H7 (cell line): ENCODE measurements around the gene NTN5. TPM values are rescaled to one million over a fixed set of nuclear protein-coding genes. Genes with fewer than 3 reads are reported as not detected.
A peak's percentile ranks its signal among the peaks of the same experiment; 100 is the strongest.
"Not testable (repeated sequence)": the region's sequence is repeated elsewhere in the genome, so short reads cannot be mapped to it uniquely, and the experiment has no call there.

Experiments used
- DNase-seq: peaks from one replicate; pipeline ENCODE4 v3.0.0; 2012
- H3K27me3 ChIP-seq: 2 replicates; pipeline ENCODE4 v1.6.0; 2011; ENCODE audit warnings: mild to moderate bottlenecking, low read length; ENCODE audit not compliant: control insufficient read depth, insufficient read depth
- H3K36me3 ChIP-seq: replicated peaks from 2 replicates; pipeline ENCODE4 v1.5.1; 2011; ENCODE audit warnings: low read length; ENCODE audit not compliant: control insufficient read depth, insufficient read depth
- H3K4me3 ChIP-seq: 2 replicates; pipeline ENCODE4 v1.5.1; 2011; ENCODE audit warnings: low read depth, mild to moderate bottlenecking, control low read depth, low read length, moderate library complexity; ENCODE audit not compliant: insufficient read depth
- total RNA-seq: library from RNA; depleted of rRNA; stranded (reverse); fragments of >200 nt; shearing (Covaris generic); gene quantifications from 2 replicates; pipeline ENCODE4 v1.2.3, GENCODE V29; 2014; rRNA removed

NTN5 gene
- 0.15 TPM in 1 of 2 replicates, not detected in the other for total RNA-seq

- Histone ChIP-seq H3K36me3 (no peaks in the 10 kb centered on the region), H3K4me3 (peak within 1 kb of the TSS; percentile 8; the same call in 1 of the 2 replicates), H3K27me3 (peaks cover 12% of the 10 kb centered on the region)
- peak; percentile 78 for DNase-seq
Measured at GRCh38 chr19:48672994-48673393, at the start of gene NTN5. Gene NTN5 (minus strand): TSS chr19:48673017. CDS start chr19:48670986, 2,031 bp downstream.

GRCh38 chr19:48722196-48722708 lies 49.4 kb upstream of the NTN5 start:
- H3K36me3 ChIP-seq = no peaks in the 10 kb centered on the region
- no peaks in the 10 kb centered on the region for H3K27me3 ChIP-seq
- no peak for DNase-seq
- no peak overlapping the region for H3K4me3 ChIP-seq

DNA sequence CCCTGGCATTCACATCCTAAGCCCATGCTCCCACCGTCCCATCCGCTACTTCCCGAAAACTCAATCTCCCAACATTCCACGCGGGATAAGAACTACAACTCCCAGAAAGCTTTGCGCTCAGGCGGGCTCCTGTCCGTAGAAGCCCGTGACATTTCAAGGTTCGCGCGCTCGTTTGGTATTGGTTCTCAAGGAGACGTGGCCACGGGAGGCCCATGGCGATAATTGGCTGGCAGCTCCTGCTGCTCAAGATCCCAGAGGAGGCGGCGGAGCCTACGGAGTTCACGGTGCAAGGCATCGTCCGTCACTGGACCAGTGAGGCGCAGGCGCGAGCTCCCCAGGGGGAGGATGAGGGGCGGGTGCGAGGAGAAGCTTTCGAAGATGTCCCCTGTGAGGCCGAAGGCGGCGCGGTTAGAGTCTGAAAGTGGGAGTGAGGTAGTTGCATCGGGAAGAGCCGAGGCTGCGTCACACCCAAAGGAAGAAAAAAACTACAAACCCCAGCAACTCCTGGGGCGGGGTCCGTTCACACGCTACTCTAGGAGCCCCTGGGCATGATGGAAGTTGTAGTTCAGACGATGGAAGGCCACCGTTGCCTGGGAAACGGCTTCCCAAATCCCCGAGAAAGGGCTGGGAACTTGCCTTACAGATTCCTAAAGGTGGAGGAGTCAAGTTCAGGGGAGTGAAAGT lies 47.9 kb upstream of the NTN5 start:
- H3K36me3 ChIP-seq = no peaks in the 10 kb centered on the region
- peak overlapping the region; percentile 72 for H3K4me3 ChIP-seq
- no peaks in the 10 kb centered on the region for H3K27me3 ChIP-seq
- DNase-seq = peak; percentile 98

- H3K27me3 ChIP-seq = no peaks in the 10 kb centered on the region
- peak overlapping the region; percentile 41 for H3K4me3 ChIP-seq
- H3K36me3 ChIP-seq = no peaks in the 10 kb centered on the region
- no peak for DNase-seq
Measured at GRCh38 chr19:48720251-48720612, 47.4 kb upstream of the NTN5 start.

GRCh38 chr19:48719263-48720171 lies 46.7 kb upstream of the NTN5 start, which contains the start of gene MAMSTR:
Gene MAMSTR (minus strand): TSS chr19:48719725. CDS start chr19:48719031, 694 bp downstream.
- peak; percentile 66 for DNase-seq
- Histone ChIP-seq H3K4me3 (peak within 1 kb of the TSS; percentile 72), H3K27me3 (no peaks in the 10 kb centered on the region), H3K36me3 (no peaks in the 10 kb centered on the region)

DNA sequence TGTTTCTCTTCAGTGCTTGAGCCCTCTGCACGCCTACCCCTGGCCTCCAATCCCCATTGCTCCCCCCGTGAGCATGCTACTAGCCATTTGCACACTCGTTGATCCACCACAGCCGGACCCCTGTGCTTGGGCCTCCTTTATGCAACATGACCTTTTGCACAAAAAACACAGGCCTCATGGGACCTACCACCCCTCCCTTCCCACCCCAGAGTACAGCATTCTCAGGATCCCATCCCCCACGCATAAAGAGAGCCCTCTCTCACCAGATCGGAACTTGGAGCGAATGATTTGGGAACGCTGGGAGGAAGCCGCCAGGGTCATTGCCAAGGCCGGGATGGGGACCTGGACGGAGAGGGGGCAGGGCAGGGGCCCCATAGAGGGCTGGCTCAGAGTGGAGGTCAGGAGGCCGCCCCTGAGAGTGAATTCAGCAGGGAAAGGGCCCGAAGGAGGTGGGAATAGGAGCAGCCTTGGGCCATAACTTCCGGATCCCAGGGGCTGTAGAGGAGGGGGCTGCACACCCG lies 46.0 kb upstream of the NTN5 start:
- Histone ChIP-seq H3K36me3 (no peaks in the 10 kb centered on the region), H3K4me3 (0 out of 2 replicates have a peak overlapping the region, but pooled peaks have one; percentile 2), H3K27me3 (no peaks in the 10 kb centered on the region)
- peak; percentile 72 for DNase-seq

- H3K4me3 ChIP-seq, DNase-seq, H3K27me3 ChIP-seq, H3K36me3 ChIP-seq: not testable (repeated sequence)
Measured at GRCh38 chr19:48718106-48718505, 45.3 kb upstream of the NTN5 start.

GRCh38 chr19:48716562-48717291 lies 43.9 kb upstream of the NTN5 start:
- H3K27me3 ChIP-seq = no peaks in the 10 kb centered on the region
- peak overlapping the region; percentile 29 for H3K4me3 ChIP-seq
- peak; percentile 86 for DNase-seq
- H3K36me3 ChIP-seq = no peaks in the 10 kb centered on the region

GRCh38 chr19:48715681-48716171 lies 42.9 kb upstream of the NTN5 start:
- Histone ChIP-seq H3K4me3 (no peak overlapping the region), H3K36me3 (no peaks in the 10 kb centered on the region), H3K27me3 (no peaks in the 10 kb centered on the region)
- DNase-seq = peak; percentile 50

- DNase-seq = peak; percentile 51
- peak overlapping the region; percentile 49 for H3K4me3 ChIP-seq
- no peaks in the 10 kb centered on the region for H3K27me3 ChIP-seq
- H3K36me3 ChIP-seq = no peaks in the 10 kb centered on the region
Measured at GRCh38 chr19:48714759-48715675, 42.2 kb upstream of the NTN5 start.

GRCh38 chr19:48713864-48714755 lies 41.3 kb upstream of the NTN5 start:
- peak; percentile 100 for DNase-seq
- no peaks in the 10 kb centered on the region for H3K36me3 ChIP-seq
- no peaks in the 10 kb centered on the region for H3K27me3 ChIP-seq
- H3K4me3 ChIP-seq = peak overlapping the region; percentile 89

- no peaks in the 10 kb centered on the region for H3K27me3 ChIP-seq
- H3K36me3 ChIP-seq = no peaks in the 10 kb centered on the region
- H3K4me3 ChIP-seq = peak overlapping the region; percentile 89
- peak; percentile 90 for DNase-seq
Measured at GRCh38 chr19:48713041-48713863, 40.4 kb upstream of the NTN5 start.
